Measurements from ENCODE around the gene ETNK2.

DNA sequence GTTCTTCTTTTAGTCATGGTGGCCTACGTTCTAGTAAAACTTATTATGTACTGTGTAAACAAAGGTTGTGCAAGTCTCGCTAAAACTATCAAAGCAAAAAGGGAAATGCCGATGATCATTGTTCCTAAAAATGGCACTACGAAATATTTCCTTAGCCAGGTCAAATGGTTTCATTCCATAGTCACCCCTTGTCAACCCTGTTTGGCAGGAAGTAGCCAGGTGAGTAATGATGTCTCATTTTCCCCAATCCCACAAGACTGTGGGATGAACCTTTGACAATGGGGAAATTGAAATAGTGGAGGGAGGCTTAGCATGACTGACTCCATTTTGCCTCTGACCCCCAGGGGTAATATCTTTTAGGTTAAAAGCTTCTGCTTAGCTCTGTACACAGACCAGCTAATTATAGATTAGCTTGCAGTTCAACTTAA lies 19.9 kb upstream of the ETNK2 start:
- no peak for TF ChIP-seq CTCF (IDR thresholded peaks at IDR 0.05)
- TF ChIP-seq POLR2A (IDR thresholded peaks at IDR 0.05): no peak

Measured in uterus (tissue), 2 donors.